ENCODE data around the gene AACS.
"Not testable (repeated sequence)": the region's sequence is repeated elsewhere in the genome, so short reads cannot be mapped to it uniquely, and the experiment has no call there.

The AACS gene

DNA sequence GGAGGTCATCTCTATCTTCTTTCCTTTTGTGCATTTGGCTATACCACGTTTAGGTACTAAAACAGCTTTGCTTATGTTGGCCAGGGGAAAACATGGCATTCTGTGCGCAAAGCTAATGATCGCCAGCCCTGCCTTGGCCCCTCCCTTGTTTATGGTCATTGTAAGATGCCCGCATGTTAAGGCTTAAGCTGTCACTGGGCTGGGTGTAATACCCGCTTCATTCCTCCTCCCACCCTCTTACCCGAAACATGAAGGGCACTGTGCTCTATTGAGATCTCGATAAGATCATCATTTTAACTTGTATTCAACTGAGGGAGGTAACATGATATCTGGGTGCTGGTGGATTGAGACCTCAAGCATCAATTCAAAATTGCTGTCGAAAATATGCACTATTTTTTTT is 37.1 kb upstream of the AACS start:
- no peak for DNase-seq (ENCODE audit: low spot score)
- peaks cover 5% of the 10 kb centered on the region; the same call in 1 of the 2 replicates for H3K36me3 ChIP-seq (ENCODE audit: low read depth)

DNA sequence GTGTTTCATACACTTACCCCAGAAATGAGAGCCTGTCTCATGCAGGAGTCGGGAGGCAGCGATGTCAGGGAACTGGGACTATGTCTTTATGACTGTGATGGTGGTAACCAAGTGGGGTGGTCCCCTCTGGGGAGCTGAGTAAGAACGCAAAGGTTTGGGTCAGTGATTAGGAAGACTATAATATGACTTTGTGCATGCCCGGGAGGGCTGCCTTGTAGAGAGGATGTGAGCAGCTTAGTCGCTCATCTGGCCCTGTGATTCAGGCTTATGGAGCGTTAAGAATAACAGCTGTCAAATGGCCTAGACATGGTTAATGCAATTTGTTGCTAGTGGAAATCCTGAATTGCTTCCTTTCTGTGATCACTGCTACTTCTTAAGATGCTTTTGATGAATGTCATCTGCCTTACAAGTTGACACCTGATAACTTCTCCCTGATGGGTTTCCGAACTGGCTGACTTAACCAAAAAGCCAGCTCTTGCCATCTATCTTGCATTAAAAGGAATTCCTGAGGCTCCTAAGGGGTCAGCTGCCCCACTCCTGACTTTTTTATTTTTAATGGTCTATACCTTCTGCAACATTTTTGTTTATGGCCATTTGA is 35.4 kb upstream of the AACS start:
- DNase-seq (ENCODE audit: low spot score) (no peak), ATAC-seq (ENCODE audit: low read depth) (no peak)
- Histone ChIP-seq H3K4me3 (ENCODE audit: severe bottlenecking) (no peak overlapping the region), H3K4me1 (ENCODE audit: insufficient read depth, poor library complexity, severe bottlenecking) (no peaks in the 10 kb centered on the region), H3K36me3 (ENCODE audit: low read depth) (peaks cover 5% of the 10 kb centered on the region; the same call in 1 of the 2 replicates), H3K9me3 (ENCODE audit: severe bottlenecking) (peaks cover 1% of the 10 kb centered on the region), H3K27me3 (ENCODE audit: insufficient read depth, poor library complexity, severe bottlenecking) (no peaks in the 10 kb centered on the region), H3K27ac (ENCODE audit: poor library complexity, severe bottlenecking) (no peak overlapping the region)
- TF ChIP-seq, protein P1, sequence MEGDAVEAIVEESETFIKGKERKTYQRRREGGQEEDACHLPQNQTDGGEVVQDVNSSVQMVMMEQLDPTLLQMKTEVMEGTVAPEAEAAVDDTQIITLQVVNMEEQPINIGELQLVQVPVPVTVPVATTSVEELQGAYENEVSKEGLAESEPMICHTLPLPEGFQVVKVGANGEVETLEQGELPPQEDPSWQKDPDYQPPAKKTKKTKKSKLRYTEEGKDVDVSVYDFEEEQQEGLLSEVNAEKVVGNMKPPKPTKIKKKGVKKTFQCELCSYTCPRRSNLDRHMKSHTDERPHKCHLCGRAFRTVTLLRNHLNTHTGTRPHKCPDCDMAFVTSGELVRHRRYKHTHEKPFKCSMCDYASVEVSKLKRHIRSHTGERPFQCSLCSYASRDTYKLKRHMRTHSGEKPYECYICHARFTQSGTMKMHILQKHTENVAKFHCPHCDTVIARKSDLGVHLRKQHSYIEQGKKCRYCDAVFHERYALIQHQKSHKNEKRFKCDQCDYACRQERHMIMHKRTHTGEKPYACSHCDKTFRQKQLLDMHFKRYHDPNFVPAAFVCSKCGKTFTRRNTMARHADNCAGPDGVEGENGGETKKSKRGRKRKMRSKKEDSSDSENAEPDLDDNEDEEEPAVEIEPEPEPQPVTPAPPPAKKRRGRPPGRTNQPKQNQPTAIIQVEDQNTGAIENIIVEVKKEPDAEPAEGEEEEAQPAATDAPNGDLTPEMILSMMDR (IDR thresholded peaks at IDR 0.05; ENCODE audit: poor library complexity, severe bottlenecking) = no peak

More for the DNA sequence above, 37.1 kb upstream of the AACS start:
- Histone ChIP-seq H3K9me3 (ENCODE audit: severe bottlenecking) (no peaks in the 10 kb centered on the region), H3K4me3 (ENCODE audit: severe bottlenecking) (no peak overlapping the region), H3K4me1 (ENCODE audit: insufficient read depth, poor library complexity, severe bottlenecking) (no peaks in the 10 kb centered on the region), H3K27ac (ENCODE audit: poor library complexity, severe bottlenecking) (no peak overlapping the region), H3K27me3 (ENCODE audit: insufficient read depth, poor library complexity, severe bottlenecking) (no peaks in the 10 kb centered on the region)
- TF ChIP-seq, protein P1 (IDR thresholded peaks at IDR 0.05; ENCODE audit: poor library complexity, severe bottlenecking) = no peak
- no peak for ATAC-seq (ENCODE audit: low read depth)

DNA sequence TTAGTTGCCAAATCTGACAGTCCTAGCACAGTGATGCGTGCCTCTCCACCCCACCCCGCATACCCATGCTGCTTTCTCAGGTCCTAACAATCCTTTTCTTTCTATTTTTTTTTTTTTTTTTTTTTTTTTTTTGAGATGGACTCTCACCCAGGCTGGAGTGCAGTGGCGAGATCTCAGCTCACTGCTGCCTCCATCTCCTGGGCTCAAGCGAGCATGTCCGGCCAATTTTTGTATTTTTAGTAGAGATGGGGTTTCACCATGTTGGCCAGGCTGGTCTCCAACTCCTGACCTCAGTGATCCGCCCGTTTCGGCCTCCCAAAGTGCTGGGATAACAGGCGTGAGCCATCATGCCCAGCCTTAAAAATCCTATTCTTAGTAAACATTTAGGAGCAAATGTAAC is 33.8 kb upstream of the AACS start:
- not testable (repeated sequence) for H3K27ac ChIP-seq (ENCODE audit: poor library complexity, severe bottlenecking); H3K9me3 ChIP-seq (ENCODE audit: severe bottlenecking); DNase-seq (ENCODE audit: low spot score)

DNA sequence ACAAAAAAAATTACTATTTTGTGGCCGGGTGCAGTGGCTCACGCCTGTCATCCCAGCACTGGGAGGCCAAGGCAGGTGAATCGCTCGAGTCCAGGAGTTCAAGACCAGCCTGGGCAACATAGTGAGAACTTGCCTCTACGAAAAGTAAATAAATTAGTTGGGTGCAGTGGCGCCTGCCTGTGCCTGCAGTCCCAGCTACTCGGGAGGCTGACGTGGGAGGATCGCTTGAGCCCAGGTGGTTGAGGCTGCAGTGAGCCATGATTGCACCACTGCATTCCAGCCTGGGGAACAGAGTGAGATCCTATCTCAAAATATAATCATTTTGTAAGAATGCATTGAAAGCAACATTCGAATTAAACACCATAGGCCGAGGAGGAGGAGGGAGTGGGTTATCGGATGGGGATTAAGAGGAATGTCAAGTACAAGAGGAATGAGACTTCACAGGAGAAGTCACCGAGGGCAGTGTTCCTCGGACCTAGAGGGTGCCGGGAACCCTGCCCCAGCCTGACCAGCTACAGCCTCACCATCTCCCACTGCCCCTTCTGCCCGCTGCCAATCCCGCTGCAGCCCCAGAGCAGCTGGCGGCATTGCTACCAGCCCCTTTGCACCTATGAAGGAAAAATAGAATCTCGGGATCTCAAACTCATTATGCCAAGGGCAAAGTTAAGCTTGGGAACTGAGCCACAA is 32.6 kb upstream of the AACS start:
- Histone ChIP-seq H3K4me1 (ENCODE audit: insufficient read depth, poor library complexity, severe bottlenecking) (no peaks in the 10 kb centered on the region), H3K9me3 (ENCODE audit: severe bottlenecking) (peaks cover 3% of the 10 kb centered on the region), H3K27me3 (ENCODE audit: insufficient read depth, poor library complexity, severe bottlenecking) (no peaks in the 10 kb centered on the region), H3K4me3 (ENCODE audit: severe bottlenecking) (no peak overlapping the region), H3K27ac (ENCODE audit: poor library complexity, severe bottlenecking) (no peak overlapping the region), H3K36me3 (ENCODE audit: low read depth) (no peaks in the 10 kb centered on the region)
- TF ChIP-seq, protein P1 (IDR thresholded peaks at IDR 0.05; ENCODE audit: poor library complexity, severe bottlenecking) = no peak
- DNase-seq (ENCODE audit: low spot score) = no peak
- ATAC-seq (ENCODE audit: low read depth) = no peak

More for the DNA sequence above, 33.8 kb upstream of the AACS start:
- not testable (repeated sequence) for H3K4me3 ChIP-seq (ENCODE audit: severe bottlenecking); H3K27me3 ChIP-seq (ENCODE audit: insufficient read depth, poor library complexity, severe bottlenecking); H3K36me3 ChIP-seq (ENCODE audit: low read depth); H3K4me1 ChIP-seq (ENCODE audit: insufficient read depth, poor library complexity, severe bottlenecking); ATAC-seq (ENCODE audit: low read depth)

DNA sequence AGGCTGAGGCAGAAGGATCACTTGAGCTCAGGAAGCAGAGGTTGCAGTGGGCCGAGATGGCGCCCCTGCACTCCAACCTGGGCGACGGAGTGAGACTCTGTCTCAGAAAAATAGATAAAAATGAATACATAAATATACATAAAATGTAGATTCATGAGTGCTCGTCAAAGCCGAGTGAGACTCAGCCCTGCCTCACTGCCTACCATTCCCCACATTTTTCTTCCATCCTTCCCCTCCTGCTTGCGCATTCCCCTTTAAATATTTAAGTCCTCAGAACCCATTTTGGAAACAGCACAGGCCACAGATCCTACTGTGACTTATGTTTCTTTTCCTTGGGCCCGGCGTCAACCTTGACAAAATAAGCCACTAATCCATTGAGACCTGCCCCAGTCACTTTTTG is 31.9 kb upstream of the AACS start:
- no peak for DNase-seq (ENCODE audit: low spot score)
- H3K27ac ChIP-seq (ENCODE audit: poor library complexity, severe bottlenecking) = no peak overlapping the region

More for the DNA sequence above, 31.9 kb upstream of the AACS start:
- Histone ChIP-seq H3K4me3 (ENCODE audit: severe bottlenecking) (no peak overlapping the region), H3K36me3 (ENCODE audit: low read depth) (no peaks in the 10 kb centered on the region), H3K4me1 (ENCODE audit: insufficient read depth, poor library complexity, severe bottlenecking) (no peaks in the 10 kb centered on the region), H3K27me3 (ENCODE audit: insufficient read depth, poor library complexity, severe bottlenecking) (no peaks in the 10 kb centered on the region), H3K9me3 (ENCODE audit: severe bottlenecking) (peaks cover 3% of the 10 kb centered on the region)
- ATAC-seq (ENCODE audit: low read depth) = no peak
- TF ChIP-seq, protein P1 (IDR thresholded peaks at IDR 0.05; ENCODE audit: poor library complexity, severe bottlenecking) = no peak

All from RWPE2 (cell line).